GM12872 (cell line): ENCODE measurements around the gene ECHS1.

ENCODE experiments used
- CTCF ChIP-seq: IDR thresholded peaks from 3 replicates; pipeline ENCODE4 v1.5.1; 2011; ENCODE audit warnings: low read depth, mild to moderate bottlenecking, low read length, moderate library complexity; ENCODE audit not compliant: insufficient read depth

The ECHS1 gene

GRCh38 chr10:133338080-133339071 lies 34.8 kb downstream of the ECHS1 start:
- no peak for TF ChIP-seq CTCF

DNA sequence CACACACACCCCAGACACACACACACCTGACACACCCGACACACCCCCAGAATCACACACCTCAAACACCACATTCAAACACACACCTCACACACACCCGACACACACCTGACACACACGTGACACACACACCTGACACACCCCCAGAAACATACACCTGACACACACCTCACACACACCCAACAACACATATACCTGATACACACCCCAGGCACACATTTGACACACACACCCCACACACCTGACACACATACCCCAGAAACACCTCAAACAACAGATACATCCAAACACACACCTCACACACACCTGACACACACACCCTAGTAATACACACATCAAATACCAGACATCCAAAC lies 35.8 kb downstream of the ECHS1 start:
- no peak for TF ChIP-seq CTCF

DNA sequence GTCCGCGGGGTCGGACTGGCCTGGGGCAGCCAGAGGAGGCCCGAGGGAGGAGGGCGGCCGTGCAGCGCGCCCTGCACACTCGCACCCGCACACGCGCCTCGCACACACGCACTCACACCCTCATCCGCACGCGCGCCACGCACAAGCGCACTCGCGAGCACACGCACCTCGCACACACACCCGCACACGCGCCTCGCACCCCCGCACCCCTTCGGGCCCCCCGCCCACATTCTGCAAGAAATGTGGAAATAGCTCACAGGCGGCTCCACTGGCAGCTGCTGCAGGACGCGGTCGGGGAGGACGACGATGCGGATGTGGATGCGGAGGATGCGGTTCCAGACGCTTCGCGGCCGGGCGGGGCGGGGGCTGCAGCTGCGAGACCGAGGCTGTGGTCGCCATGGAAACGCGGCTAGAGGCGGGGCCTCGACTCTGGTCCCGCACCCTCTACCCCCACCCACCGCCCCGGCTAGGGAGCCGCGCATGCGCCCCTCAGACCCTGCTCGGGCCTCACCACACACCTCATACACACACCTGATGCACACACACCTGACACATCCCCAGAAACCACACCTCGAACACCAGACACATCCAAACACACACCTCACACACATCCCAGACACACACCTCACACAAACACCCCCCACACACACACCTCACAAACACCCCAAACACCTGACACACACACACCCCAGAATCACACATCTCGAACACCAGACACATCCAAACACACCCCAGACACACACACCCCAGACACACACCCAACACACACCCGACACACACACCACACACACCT lies 36.4 kb downstream of the ECHS1 start, which contains the start of gene CALY:
Gene CALY (minus strand): TSS at position 320 of the 793 bp plus-strand sequence. CDS start 7,907 bp downstream, outside the sequence.
- no peak for TF ChIP-seq CTCF

- TF ChIP-seq CTCF: no peak
Observed at GRCh38 chr10:133336118-133336576, 37.0 kb downstream of the ECHS1 start.

GRCh38 chr10:133335246-133336117 lies 37.7 kb downstream of the ECHS1 start:
- TF ChIP-seq CTCF: no peak

DNA sequence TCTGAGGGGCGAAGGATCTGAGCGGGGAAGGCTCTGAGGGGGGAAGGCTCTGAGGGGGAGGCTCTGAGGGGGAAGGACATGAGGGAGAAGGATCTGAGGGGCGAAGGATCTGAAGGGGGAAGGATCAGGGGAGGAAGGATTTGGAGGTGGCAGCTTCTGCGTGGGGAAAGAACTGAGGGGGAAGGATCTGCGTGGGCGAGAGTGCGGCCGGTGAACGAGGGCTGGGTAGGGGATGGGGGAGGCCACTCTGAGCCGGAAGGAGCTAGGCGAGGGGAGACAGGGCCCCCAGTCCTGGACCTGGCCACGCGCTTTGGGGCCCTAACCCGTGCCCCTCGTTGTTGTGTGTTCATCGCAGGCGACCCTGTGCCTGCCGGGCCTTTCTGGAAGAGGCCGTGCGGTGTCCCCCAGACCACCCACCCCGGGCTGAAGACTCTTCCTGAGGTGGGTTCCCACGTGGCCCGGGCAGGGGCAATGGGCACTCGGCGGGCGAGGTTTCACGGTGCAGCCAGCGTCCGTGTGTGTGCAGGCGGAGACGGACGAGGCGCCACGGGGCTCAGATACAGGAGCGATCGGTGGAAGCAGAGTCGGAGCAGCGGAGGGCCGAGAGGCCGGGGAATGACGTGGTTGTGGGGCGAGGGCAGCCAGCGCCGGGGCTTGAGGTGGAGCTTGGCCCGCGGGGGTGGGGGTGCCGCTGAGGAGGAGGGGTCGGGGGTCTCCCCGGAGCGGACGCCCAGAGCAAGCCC lies 38.5 kb downstream of the ECHS1 start:
- TF ChIP-seq CTCF: no peak
